Stimulated activated CD8-positive, alpha-beta memory T cell treated with anti-CD3 and anti-CD28 coated beads, Interleukin-7, amount 100 ng/mL, for 24 hours (primary cell): Measurements from ENCODE around the gene UBR1.
"Not testable (repeated sequence)": the region's sequence is repeated elsewhere in the genome, so short reads cannot be mapped to it uniquely, and the experiment has no call there.

Source experiments
- DNase-seq: peaks from one replicate; pipeline ENCODE4 v3.0.0-alpha.2; 2020; ENCODE audit warnings: low read depth

Gene UBR1

GRCh38 chr15:43105778-43106485 lies at the start of gene UBR1:
Gene UBR1, minus strand, starts transcription at chr15:43106038. Its CDS starts 16 bp downstream, at chr15:43106022.
- DNase-seq, result peak; percentile 79

- no peak for DNase-seq
These were observed 47.4 kb upstream of the UBR1 start for GRCh38 chr15:43153269-43153668.

- no peak for DNase-seq
These were observed 45.9 kb upstream of the UBR1 start for GRCh38 chr15:43151688-43152087.

GRCh38 chr15:43150191-43150929 lies 44.5 kb upstream of the UBR1 start:
- DNase-seq, result no peak

GRCh38 chr15:43146184-43146583 lies 40.3 kb upstream of the UBR1 start:
- DNase-seq, result no peak

- no peak for DNase-seq
These were observed 38.7 kb upstream of the UBR1 start for GRCh38 chr15:43144512-43144911.

GRCh38 chr15:43143203-43143941 lies 37.5 kb upstream of the UBR1 start:
- no peak for DNase-seq

- DNase-seq, result no peak
These were observed 29.5 kb upstream of the UBR1 start for GRCh38 chr15:43135351-43135750.

- DNase-seq, result no peak
These were observed 28.4 kb upstream of the UBR1 start for GRCh38 chr15:43134157-43134635.

GRCh38 chr15:43133430-43134156 lies 27.8 kb upstream of the UBR1 start, which contains the start of gene TMEM62:
Gene TMEM62, plus strand, starts transcription at chr15:43133586. Its CDS starts 217 bp downstream, at chr15:43133803.
- DNase-seq, result peak; percentile 26

GRCh38 chr15:43132830-43133429 lies 27.1 kb upstream of the UBR1 start:
- DNase-seq, result no peak

GRCh38 chr15:43128980-43129335 lies 23.1 kb upstream of the UBR1 start:
- DNase-seq, result no peak

- DNase-seq, result not testable (repeated sequence)
These were observed 22.5 kb upstream of the UBR1 start for GRCh38 chr15:43128174-43128979.

GRCh38 chr15:43127752-43128151 lies 21.9 kb upstream of the UBR1 start:
- DNase-seq, result no peak

- DNase-seq, result no peak
These were observed 20.5 kb upstream of the UBR1 start for GRCh38 chr15:43126356-43126755.

- no peak for DNase-seq
These were observed 19.3 kb upstream of the UBR1 start for GRCh38 chr15:43125100-43125661.

- DNase-seq, result no peak
These were observed 16.0 kb upstream of the UBR1 start for GRCh38 chr15:43121863-43122262.

- DNase-seq, result no peak
These were observed 13.0 kb upstream of the UBR1 start for GRCh38 chr15:43118829-43119228.

GRCh38 chr15:43118286-43118685 lies 12.4 kb upstream of the UBR1 start:
- DNase-seq, result no peak

- DNase-seq, result no peak
These were observed 5.5 kb upstream of the UBR1 start for GRCh38 chr15:43111354-43111753.
